ENCODE data around the gene A4GNT.

- TF ChIP-seq CTCF (conservative IDR thresholded peaks at IDR 0.05 in 1 of 2, IDR thresholded peaks at IDR 0.05 in 1 of 2; ENCODE audit: extremely low read depth in 1 of 2, insufficient read depth in 1 of 2, low read depth in 1 of 2, low read length in 2 of 2) (no peak), EZH2 (IDR thresholded peaks at IDR 0.05; ENCODE audit: borderline replicate concordance, low read length) (no peak)
Measured at GRCh38 chr3:138078901-138079344, 53.3 kb downstream of the A4GNT start.
